Measurements from ENCODE around the gene CCL4. TPM values are rescaled to one million over a fixed set of nuclear protein-coding genes. Genes with fewer than 3 reads are reported as not detected.

Gene CCL4
- total and polyA plus RNA-seq, 5 donors: 0.42 to 1.7 (median 1.0) TPM

GRCh38 chr17:36147601-36148000 lies 44.0 kb downstream of the CCL4 start:
- Histone ChIP-seq H3K9me3 (ENCODE audit: control insufficient read depth, low read length) (no peaks in the 10 kb centered on the region), H3K27me3 (ENCODE audit: control insufficient read depth, insufficient read depth) (no peaks in the 10 kb centered on the region), H3K4me1 (ENCODE audit: control insufficient read depth, insufficient read depth, low read length) (no peaks in the 10 kb centered on the region), H3K4me3 (ENCODE audit: low read length) (no peak overlapping the region), H3K27ac (ENCODE audit: low read length) (no peak overlapping the region)
- intact Hi-C loops (cut with DNase I): loop anchor here in 3 of 4 donors (5.0 to 10.0 kb wide), 3 partner anchors 173 to 180 kb away; no protein-coding TSS in a partner anchor
- DNase-seq: no peak
- no peak for ATAC-seq
- WGBS: 69% methylated on average over 3 of the region's 3 CpGs

- H3K27me3 ChIP-seq (ENCODE audit: control insufficient read depth, insufficient read depth): no peaks in the 10 kb centered on the region
- H3K9me3 ChIP-seq (ENCODE audit: control insufficient read depth, low read length): no peaks in the 10 kb centered on the region
- intact Hi-C loops (cut with DNase I): loop anchor here in 3 of 4 donors (5.0 to 10.0 kb wide), 3 partner anchors 174 to 181 kb away; no protein-coding TSS in a partner anchor
- no peak overlapping the region for H3K27ac ChIP-seq (ENCODE audit: low read length)
- peak; percentile 91 for ATAC-seq
- DNase-seq: peak; percentile 73 to 82 (median 81)
- H3K4me1 ChIP-seq (ENCODE audit: control insufficient read depth, insufficient read depth, low read length): no peaks in the 10 kb centered on the region
- whole genome bisulfite sequencing: 40% methylated on average over 6 of the region's 6 CpGs
- H3K4me3 ChIP-seq (ENCODE audit: low read length): no peak overlapping the region
Observed at GRCh38 chr17:36148559-36149295, 45.1 kb downstream of the CCL4 start.

- H3K27ac ChIP-seq (ENCODE audit: low read length): no peak overlapping the region
Observed at GRCh38 chr17:36149296-36149820, 45.7 kb downstream of the CCL4 start.

GRCh38 chr17:36151891-36152638 lies 48.4 kb downstream of the CCL4 start:
- intact Hi-C loops (cut with DNase I): no loop called here
- Histone ChIP-seq H3K27ac (ENCODE audit: low read length) (no peak overlapping the region), H3K9me3 (ENCODE audit: control insufficient read depth, low read length) (no peaks in the 10 kb centered on the region), H3K4me3 (ENCODE audit: low read length) (no peak overlapping the region), H3K4me1 (ENCODE audit: control insufficient read depth, insufficient read depth, low read length) (no peaks in the 10 kb centered on the region), H3K27me3 (ENCODE audit: control insufficient read depth, insufficient read depth) (no peaks in the 10 kb centered on the region)
- ATAC-seq (no peak), DNase-seq (no peak)
- WGBS: 68% methylated on average over 4 of the region's 4 CpGs

More at GRCh38 chr17:36149296-36149820, 45.7 kb downstream of the CCL4 start:
- no peak overlapping the region for H3K4me3 ChIP-seq (ENCODE audit: low read length)
- intact Hi-C loops (cut with DNase I): loop anchor here in 3 of 4 donors (5.0 to 10.0 kb wide), 3 partner anchors 175 to 182 kb away; no protein-coding TSS in a partner anchor
- DNase-seq (peak in 2 of 3 donors; percentile 55 to 66), ATAC-seq (peak; percentile 65 to 73)
- 28% methylated on average over 11 of the region's 11 CpGs for WGBS
- no peaks in the 10 kb centered on the region for H3K9me3 ChIP-seq (ENCODE audit: control insufficient read depth, low read length)
- H3K27me3 ChIP-seq (ENCODE audit: control insufficient read depth, insufficient read depth): no peaks in the 10 kb centered on the region
- no peaks in the 10 kb centered on the region for H3K4me1 ChIP-seq (ENCODE audit: control insufficient read depth, insufficient read depth, low read length)

GRCh38 chr17:36152639-36153120 lies 49.1 kb downstream of the CCL4 start:
- no peak for DNase-seq
- Histone ChIP-seq H3K9me3 (ENCODE audit: control insufficient read depth, low read length) (no peaks in the 10 kb centered on the region), H3K4me1 (ENCODE audit: control insufficient read depth, insufficient read depth, low read length) (no peaks in the 10 kb centered on the region), H3K27me3 (ENCODE audit: control insufficient read depth, insufficient read depth) (no peaks in the 10 kb centered on the region), H3K4me3 (ENCODE audit: low read length) (no peak overlapping the region), H3K27ac (ENCODE audit: low read length) (no peak overlapping the region)
- 86% methylated on average over 8 of the region's 8 CpGs for WGBS
- intact Hi-C loops (cut with DNase I): no loop called here
- no peak for ATAC-seq

- ATAC-seq (no peak), DNase-seq (no peak)
- intact Hi-C loops (cut with DNase I): no loop called here
- H3K4me1 ChIP-seq (ENCODE audit: control insufficient read depth, insufficient read depth, low read length): no peaks in the 10 kb centered on the region
- 65% methylated on average over 10 of the region's 10 CpGs for WGBS
- H3K27me3 ChIP-seq (ENCODE audit: control insufficient read depth, insufficient read depth): no peaks in the 10 kb centered on the region
- no peaks in the 10 kb centered on the region for H3K9me3 ChIP-seq (ENCODE audit: control insufficient read depth, low read length)
- H3K27ac ChIP-seq (ENCODE audit: low read length): no peak overlapping the region
- H3K4me3 ChIP-seq (ENCODE audit: low read length): no peak overlapping the region
Observed at GRCh38 chr17:36153895-36154610, 50.4 kb downstream of the CCL4 start.

Other genes starting within 250 kb of the CCL4 start
- not detected for gene HEATR9, start 234.9 kb upstream of the CCL4 start, total RNA-seq
- not detected for gene HEATR9, start 234.9 kb upstream of the CCL4 start, polyA plus RNA-seq
- gene CCL5, start 223.5 kb upstream of the CCL4 start, total RNA-seq: 1 to 10 TPM; 1.2 to 3.3 (median 2.3) TPM
- 1.6 TPM for gene CCL5, start 223.5 kb upstream of the CCL4 start, polyA plus RNA-seq
- not detected for gene RDM1, start 173.1 kb upstream of the CCL4 start, total RNA-seq
- gene RDM1, start 173.1 kb upstream of the CCL4 start, polyA plus RNA-seq: not detected
- gene LYZL6, start 160.1 kb upstream of the CCL4 start, total RNA-seq: not detected
- gene LYZL6, start 160.1 kb upstream of the CCL4 start, polyA plus RNA-seq: not detected
- under 1 TPM in 1 of 4 donors, not detected in 3; 0.15 TPM for gene CCL16, start 122.3 kb upstream of the CCL4 start, total RNA-seq
- 0.29 TPM for gene CCL16, start 122.3 kb upstream of the CCL4 start, polyA plus RNA-seq
- 10 to 100 TPM in 3 of 4 donors, 1 to 10 TPM in 1; 5.1 to 28.2 (median 25.0) TPM for gene CCL14, start 117.1 kb upstream of the CCL4 start, total RNA-seq
- 114 TPM for gene CCL14, start 117.1 kb upstream of the CCL4 start, polyA plus RNA-seq
- not detected for gene CCL15, start 102.3 kb upstream of the CCL4 start, total RNA-seq
- gene CCL15, start 102.3 kb upstream of the CCL4 start, polyA plus RNA-seq: not detected
- gene CCL23, start 85.9 kb upstream of the CCL4 start, total RNA-seq: under 1 TPM in 3 of 4 donors, not detected in 1; 0.56 to 0.69 (median 0.61) TPM
- 0.20 TPM for gene CCL23, start 85.9 kb upstream of the CCL4 start, polyA plus RNA-seq
- gene CCL18, start 39.6 kb upstream of the CCL4 start, total RNA-seq: 10 to 100 TPM in 1 of 4 donors, 1 to 10 TPM in 2, under 1 TPM in 1; 0.74 to 12.3 (median 1.5) TPM
- gene CCL18, start 39.6 kb upstream of the CCL4 start, polyA plus RNA-seq: 0.20 TPM
- 1 to 10 TPM in 3 of 4 donors, under 1 TPM in 1; 0.38 to 2.3 (median 1.3) TPM for gene CCL3, start 13.7 kb upstream of the CCL4 start, total RNA-seq
- gene CCL3, start 13.7 kb upstream of the CCL4 start, polyA plus RNA-seq: 0.66 TPM
- 1 to 10 TPM; 3.1 to 4.6 (median 4.2) TPM for gene TBC1D3B, start 72.8 kb downstream of the CCL4 start, total RNA-seq
- gene TBC1D3B, start 72.8 kb downstream of the CCL4 start, polyA plus RNA-seq: 1.5 TPM
- gene CCL3L1, start 92.9 kb downstream of the CCL4 start, total RNA-seq: not detected
- gene CCL3L1, start 92.9 kb downstream of the CCL4 start, polyA plus RNA-seq: 0.14 TPM
- under 1 TPM in 1 of 4 donors, not detected in 3; 0.74 TPM for gene CCL4L2, start 107.2 kb downstream of the CCL4 start, total RNA-seq
- gene CCL4L2, start 107.2 kb downstream of the CCL4 start, polyA plus RNA-seq: 0.34 TPM
- gene TBC1D3I, start 160.7 kb downstream of the CCL4 start, total RNA-seq: under 1 TPM; 0.18 to 0.59 (median 0.38) TPM
- not detected for gene TBC1D3I, start 160.7 kb downstream of the CCL4 start, polyA plus RNA-seq
- not detected for gene TBC1D3G, start 220.1 kb downstream of the CCL4 start, total RNA-seq
- gene TBC1D3G, start 220.1 kb downstream of the CCL4 start, polyA plus RNA-seq: 2.7 TPM